Fibroblast of skin of right quadriceps (primary cell): ENCODE data around the gene PAGE3.

Experiments
- DNase-seq: peaks from one replicate; pipeline ENCODE4 v3.0.0-alpha.2; 2013

The PAGE3 gene

GRCh38 chrX:55264816-55265215, at the start of gene PAGE3:
PAGE3 (minus strand) TSS chrX:55264916; CDS start chrX:55263903, 1,013 bp downstream.
- DNase-seq = no peak

DNA sequence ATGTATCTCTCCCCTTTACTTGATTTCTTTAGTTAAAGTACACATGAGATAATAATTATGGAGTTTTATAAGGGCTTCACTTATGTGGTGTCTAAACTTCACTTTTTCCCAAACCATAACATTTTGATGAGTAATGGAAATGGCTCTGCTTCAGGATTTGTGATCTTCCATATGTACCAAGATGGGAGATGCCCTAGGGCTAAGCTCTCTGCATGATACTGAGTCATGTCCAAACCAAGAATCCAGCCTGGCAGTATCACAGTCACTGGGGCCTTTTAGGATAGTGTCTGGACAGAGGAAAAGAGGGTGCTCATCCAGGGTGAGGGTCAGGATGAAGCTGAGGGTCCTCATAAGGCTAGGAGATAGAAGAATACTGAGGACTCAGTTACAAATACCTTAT, 47.9 kb upstream of the PAGE3 start:
- no peak for DNase-seq

- DNase-seq = no peak
These were observed 26.2 kb upstream of the PAGE3 start for GRCh38 chrX:55290963-55291362.

DNA sequence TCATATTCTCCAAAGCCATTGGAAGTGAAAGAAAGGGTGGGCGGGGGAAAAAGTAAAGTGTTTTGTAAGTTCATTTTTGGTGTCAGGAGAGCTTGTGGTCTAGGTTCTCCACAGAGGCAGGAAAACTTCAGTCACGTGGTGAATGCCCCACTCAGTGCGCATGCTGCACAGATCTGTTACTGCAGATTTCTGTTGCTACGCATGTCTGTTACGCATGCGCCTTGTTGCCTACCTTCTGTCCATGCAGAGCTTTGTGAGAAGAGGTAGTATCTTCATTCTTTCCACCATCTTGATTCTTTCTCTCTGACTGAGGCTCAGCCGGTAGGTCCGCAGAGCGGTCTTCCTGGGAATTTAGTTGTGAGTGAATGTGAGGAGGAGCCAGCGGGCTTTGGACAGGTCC, 15.1 kb upstream of the PAGE3 start:
- no peak for DNase-seq

- no peak for DNase-seq
These were observed 3.9 kb downstream of the PAGE3 start for GRCh38 chrX:55260806-55261205.

DNA sequence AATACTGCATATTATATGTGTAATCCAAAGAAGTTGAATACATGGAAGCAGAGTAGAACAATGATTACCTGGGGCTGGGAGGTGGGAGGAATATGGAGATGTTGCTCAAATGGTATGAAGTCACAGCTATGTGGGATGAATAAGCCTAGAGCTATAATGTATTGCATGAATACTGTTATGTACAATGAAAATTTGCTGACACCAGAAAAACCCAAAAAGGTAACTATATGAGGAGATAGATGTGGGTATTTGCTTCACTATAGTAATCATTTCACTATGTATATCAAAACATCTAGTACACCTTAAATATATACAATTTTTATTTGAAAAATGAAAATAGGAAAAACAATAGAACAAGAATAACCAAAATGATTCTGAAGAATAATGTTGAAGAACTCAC, 11.2 kb downstream of the PAGE3 start:
- DNase-seq = no peak

GRCh38 chrX:55240788-55241340, 23.9 kb downstream of the PAGE3 start:
- no peak for DNase-seq

- no peak for DNase-seq
These were observed 44.5 kb downstream of the PAGE3 start, which contains the start of gene PAGE5 for GRCh38 chrX:55220119-55220794. PAGE5 (plus strand) TSS chrX:55220346; CDS start chrX:55221383, 1,037 bp downstream.

- DNase-seq = no peak
These were observed 51.3 kb downstream of the PAGE3 start for GRCh38 chrX:55213381-55213780.

DNA sequence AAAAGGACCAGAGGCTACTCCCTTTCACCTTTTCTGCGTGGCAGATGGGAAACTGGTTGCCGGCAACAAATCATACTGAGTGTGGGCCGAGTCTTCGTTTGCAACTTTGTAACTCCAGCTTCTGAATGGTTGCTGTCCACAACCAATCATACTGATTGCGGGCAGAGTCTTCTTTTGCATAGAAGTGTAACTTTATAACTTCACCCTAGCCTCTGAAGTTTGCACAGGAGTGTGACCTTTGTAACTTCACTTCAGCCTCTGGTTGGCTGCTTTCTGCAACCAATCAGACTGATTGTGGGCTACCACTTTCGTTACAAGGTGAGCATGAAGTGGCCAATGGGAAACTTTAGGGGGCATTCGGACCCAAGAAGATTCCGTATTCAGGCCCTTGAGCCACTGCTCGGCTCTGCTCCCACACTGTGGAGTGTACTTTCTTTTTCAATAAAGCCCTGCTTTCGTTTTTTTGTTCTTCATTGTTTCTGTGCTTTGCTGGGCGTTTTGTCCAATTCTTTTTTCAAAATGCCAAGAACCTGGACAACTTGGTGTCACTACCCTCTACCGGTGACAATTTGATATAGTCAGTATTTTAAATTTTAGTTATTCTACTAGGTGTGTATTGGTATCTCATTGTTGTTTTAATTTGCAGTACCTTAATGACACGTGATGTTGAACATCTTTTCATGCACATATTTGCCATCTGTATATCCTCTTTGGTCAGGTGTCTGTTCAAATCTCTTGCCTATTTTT, 53.6 kb downstream of the PAGE3 start:
- DNase-seq = no peak
